GM12865 (cell line): ENCODE measurements around the gene IQSEC2.

ENCODE experiments used
- DNase-seq: peaks from one replicate; pipeline ENCODE4 v3.0.0; 2010; ENCODE audit warnings: low read depth
- H3K4me3 ChIP-seq: 2 replicates; pipeline ENCODE4 v1.5.1; 2011; ENCODE audit warnings: mild to moderate bottlenecking, low read depth, low read length, control low read depth
- TF ChIP-seq, protein P1 (sequence below): IDR thresholded peaks from 2 replicates; pipeline ENCODE4 v1.5.1; 2011; ENCODE audit warnings: low read length, control low read depth, low read depth, inconsistent platforms; ENCODE audit not compliant: insufficient read depth; ENCODE audit errors: missing control alignments

IQSEC2 gene

DNA sequence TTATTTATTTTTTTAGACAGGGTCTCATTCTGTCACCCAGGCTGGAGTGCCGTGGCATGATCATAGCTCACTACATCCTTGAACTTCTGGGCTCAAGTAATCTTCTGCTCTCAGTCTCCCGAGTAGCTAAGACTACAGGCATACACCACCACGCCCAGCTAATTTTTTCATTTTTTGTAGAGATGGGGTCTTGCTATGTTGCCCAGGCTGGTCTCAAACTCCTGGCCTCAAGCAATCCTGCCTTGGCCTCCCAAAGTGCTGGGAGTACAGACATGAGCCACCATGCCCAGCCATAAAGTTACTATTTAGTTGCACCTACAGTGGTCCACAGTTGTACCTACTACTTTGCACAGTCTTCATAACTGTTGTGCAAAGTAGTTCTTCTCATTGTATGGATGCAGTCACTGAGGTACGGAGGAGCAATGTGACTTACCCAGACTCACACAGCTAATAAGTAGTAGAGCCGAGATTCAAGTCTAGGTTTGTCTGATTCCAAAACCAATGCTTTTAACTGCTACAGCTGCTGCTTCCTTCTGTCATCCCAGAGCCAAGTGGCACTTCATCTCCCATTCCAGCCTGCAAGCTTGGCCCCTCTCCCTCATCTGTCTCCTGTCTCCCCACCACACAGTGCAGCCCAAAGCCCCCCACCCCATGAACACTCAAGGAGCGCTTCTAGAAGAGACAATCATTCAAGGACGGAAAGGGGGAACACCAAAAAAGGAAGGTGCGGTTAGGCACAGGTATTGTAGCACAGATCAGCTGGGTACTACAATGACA is 24.0 kb upstream of the IQSEC2 start:
- no peak for DNase-seq
- TF ChIP-seq, protein P1, sequence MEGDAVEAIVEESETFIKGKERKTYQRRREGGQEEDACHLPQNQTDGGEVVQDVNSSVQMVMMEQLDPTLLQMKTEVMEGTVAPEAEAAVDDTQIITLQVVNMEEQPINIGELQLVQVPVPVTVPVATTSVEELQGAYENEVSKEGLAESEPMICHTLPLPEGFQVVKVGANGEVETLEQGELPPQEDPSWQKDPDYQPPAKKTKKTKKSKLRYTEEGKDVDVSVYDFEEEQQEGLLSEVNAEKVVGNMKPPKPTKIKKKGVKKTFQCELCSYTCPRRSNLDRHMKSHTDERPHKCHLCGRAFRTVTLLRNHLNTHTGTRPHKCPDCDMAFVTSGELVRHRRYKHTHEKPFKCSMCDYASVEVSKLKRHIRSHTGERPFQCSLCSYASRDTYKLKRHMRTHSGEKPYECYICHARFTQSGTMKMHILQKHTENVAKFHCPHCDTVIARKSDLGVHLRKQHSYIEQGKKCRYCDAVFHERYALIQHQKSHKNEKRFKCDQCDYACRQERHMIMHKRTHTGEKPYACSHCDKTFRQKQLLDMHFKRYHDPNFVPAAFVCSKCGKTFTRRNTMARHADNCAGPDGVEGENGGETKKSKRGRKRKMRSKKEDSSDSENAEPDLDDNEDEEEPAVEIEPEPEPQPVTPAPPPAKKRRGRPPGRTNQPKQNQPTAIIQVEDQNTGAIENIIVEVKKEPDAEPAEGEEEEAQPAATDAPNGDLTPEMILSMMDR = no peak
- H3K4me3 ChIP-seq = no peak overlapping the region

DNA sequence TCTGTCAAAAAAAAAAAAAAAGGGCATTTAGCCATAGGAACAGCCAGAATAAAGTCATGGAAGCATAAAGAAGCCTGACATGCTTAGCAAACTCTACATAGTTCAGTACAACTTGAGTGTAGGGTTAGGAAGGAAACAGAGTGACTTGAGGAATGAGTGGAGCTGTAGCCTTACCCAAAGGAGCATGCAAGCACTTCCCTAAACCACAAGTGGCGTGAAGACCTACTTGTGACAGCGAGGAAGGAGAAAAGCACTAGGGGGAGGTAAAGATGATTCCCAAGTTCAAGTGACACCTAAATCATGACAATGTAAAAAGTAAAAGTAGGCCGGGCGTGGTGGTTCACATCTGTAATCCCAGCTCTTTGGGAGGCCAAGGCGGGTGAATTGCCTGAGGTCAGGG is 21.8 kb upstream of the IQSEC2 start:
- TF ChIP-seq, protein P1 = no peak
- DNase-seq = no peak
- H3K4me3 ChIP-seq = no peak overlapping the region

DNA sequence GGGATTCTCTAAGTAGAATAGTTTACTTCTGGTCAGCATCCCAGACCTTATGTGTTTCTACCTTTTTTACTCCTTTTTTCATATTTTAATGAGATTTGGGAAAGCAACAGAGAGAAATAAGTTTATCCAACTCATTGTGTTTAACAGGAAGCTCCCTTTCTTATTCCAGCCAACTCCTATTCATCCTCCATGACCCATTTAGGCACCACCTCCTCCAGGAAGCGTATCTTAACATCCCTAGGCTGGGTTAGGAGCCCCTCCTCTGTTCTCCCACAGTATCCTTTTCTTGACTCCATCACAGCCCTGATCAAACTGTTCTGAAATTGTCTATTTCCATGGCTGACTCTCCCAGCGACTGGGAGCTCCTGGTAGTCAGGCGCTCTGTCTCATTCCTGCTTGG is 18.8 kb upstream of the IQSEC2 start:
- no peak for DNase-seq
- TF ChIP-seq, protein P1 = no peak
- H3K4me3 ChIP-seq = no peak overlapping the region

DNA sequence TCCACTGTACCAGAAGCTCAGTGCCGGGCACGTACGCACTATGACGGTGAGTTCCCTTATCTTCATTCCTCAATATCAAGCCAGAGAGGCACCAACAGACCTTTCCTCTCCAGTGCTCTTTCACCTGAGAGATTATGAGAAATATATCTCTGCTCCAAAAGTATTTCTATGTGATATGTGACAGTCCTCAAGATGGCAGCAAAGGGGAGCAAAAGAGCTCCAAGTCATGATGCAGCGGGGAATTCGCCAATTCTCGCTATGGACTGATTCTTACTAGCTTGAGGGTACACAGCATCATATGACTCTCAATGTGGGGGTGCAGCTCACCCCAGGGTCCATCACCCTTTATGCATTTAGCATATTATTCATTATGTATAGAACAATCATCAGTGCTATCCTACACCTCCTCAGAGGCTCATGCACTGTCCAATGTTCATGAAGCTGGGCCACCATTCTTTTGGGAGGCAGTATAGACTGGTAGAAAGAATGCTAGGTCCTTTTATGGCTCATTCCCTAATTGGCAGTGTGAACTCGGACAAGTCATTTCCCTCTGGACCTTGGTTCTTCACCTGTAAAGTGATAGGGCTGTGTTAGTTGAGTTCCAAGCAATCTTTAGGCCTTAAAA is 12.8 kb upstream of the IQSEC2 start:
- TF ChIP-seq, protein P1 = no peak
- DNase-seq = no peak

DNA sequence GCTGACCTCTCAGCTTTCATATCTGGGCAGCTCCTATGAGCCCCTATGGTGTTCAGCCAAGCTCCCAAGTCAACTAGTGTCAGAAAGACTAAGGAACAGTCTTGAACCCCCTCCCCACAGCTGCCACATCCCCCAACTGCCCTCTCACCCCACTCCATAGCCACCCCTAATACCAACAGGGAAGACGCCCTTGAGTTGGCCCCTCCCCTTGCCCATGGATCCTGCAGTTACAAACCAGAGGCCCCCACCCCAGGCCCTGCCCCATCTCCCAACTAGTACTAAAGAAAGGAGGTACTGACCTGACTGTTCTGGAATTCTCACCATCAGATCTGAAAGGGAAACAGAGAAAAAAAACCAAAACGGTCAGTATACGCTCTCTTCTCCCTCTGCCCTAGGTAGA is 10.2 kb upstream of the IQSEC2 start:
- DNase-seq = no peak
- TF ChIP-seq, protein P1 = no peak
- no peak overlapping the region for H3K4me3 ChIP-seq

More for the DNA sequence above, 12.8 kb upstream of the IQSEC2 start:
- no peak overlapping the region for H3K4me3 ChIP-seq

DNA sequence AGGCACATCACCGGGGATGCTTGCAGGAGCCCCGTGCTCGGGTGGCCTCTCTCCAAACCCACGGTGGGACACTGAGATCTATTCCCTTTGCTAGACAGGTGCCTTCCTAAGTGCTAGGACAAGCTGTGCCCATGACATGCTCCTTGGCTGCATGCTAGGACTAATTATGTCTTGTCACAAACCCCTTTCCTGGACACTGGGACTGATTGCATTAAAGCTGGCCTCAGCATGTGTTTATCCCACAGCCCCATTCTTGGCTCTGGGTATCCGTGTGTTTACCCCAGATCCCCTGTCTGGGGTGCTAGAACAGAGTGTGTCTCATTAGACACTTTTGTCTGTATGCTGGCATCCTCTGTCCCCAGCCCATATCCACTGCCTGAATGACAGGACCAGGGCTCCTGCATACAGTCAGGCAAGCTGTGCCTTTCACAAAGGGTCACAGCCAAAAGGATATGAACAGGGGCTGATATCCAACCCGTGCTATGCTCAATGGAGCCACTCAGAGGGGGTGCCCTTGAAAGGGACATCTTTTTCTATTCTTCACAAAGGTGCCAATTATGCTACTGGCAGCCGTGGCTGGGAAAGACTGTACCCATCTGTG is 9.2 kb upstream of the IQSEC2 start:
- TF ChIP-seq, protein P1 = no peak
- H3K4me3 ChIP-seq = no peak overlapping the region
- DNase-seq = no peak

DNA sequence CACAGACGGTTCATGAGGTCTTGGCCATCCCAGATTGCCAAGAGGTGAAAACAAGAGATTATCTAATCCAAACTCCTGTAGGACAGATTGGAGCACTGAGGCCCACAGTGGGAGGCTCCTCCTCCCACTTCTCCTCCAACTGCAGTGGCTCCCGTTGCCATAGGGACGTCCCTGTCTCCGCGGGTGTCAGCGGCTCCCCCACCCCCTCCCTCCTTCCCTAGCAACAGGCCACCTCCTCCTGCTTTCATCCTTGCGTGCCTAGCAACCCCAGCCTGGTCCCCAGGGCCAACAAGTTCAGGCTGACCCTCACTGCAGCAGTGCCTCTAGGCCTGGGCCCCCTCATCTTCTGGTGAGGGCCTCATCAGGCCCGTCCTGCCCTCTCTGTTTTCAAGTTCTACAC is 6.8 kb upstream of the IQSEC2 start:
- no peak overlapping the region for H3K4me3 ChIP-seq
- TF ChIP-seq, protein P1 = no peak
- no peak for DNase-seq
